GM10266 (cell line): ENCODE measurements around the gene MLKL.

Source experiments
- DNase-seq: peaks from one replicate; pipeline ENCODE4 v3.0.0; 2012; ENCODE audit errors: extremely low spot score
- CTCF ChIP-seq: IDR thresholded peaks from 2 replicates; pipeline ENCODE4 v1.5.1; 2012; ENCODE audit warnings: mild to moderate bottlenecking, low read depth; ENCODE audit not compliant: control insufficient read depth, insufficient read depth; ENCODE audit errors: missing control alignments

Gene MLKL

DNA sequence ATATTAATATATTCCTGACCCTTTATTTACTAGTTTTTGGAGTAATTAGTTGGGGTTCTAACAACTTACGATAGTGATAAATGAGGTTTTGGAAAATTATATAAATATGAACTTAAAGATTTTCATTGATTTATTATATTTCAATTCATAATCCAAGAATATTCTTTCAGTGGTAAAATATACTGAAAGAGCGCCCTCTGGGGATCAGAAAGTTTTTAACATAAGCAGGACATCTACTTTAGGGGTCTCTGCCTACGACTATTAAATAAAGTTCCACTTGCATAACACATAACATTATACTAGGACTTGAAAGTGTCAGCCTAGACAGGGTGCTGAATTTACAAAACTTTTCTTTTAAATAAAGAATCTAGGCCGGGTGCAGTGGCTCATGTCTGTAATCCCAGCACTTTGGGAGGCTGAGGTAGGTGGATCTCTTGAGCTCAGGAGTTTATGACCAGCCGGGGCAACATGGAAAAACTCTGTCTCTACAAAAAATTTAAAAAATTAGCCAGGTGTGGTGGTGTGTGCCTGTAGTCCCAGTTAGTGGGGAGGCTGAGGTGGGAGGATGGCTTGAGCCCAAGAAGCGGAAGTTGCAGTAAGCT is 49.6 kb downstream of the MLKL start:
- DNase-seq: no peak
- TF ChIP-seq CTCF: peak; percentile 50

GRCh38 chr16:74649839-74650504 is 50.7 kb downstream of the MLKL start:
- no peak for TF ChIP-seq CTCF
- no peak for DNase-seq

GRCh38 chr16:74641969-74642368 is 58.7 kb downstream of the MLKL start:
- DNase-seq: no peak
- TF ChIP-seq CTCF: no peak

GRCh38 chr16:74637742-74638453 is 62.8 kb downstream of the MLKL start:
- TF ChIP-seq CTCF: no peak
- no peak for DNase-seq

DNA sequence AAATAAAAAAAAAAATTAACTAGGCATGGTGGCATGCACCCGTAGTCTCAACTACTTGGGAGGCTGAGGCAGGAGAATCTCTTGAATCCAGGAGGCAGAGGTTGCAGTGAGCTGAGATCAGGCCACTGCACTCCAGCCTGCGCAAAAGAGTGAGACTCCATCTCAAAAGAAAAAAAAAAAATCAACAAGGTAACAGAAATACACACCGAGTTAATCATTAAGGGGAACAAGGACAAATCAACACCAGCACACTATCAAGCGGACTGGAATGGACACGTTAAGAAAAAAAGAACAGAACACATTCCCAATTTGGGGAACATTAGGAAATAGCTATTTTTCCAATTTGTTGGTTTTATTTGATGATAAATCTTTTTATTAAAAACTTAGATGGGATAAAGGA is 65.4 kb downstream of the MLKL start:
- no peak for TF ChIP-seq CTCF
- no peak for DNase-seq

DNA sequence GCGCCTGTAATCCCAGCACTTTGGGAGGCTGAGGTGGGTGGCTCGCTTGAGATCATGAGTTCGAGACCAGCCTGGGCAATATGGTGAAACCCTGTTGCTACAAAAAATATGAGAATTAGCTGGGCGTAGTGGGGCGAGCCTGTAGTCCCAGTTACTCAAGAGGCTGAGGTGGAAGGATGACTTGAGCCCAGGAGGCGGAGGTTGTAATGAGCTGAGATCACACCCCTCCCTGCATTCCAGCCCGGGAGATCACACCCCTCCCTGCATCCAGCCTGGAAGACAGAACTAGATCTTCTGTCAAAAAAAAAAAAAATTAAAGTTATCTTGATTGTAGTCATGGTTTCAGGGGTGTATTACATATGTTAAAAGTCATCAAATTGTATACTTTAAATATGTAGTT is 67.0 kb downstream of the MLKL start:
- no peak for DNase-seq
- no peak for TF ChIP-seq CTCF
